Measurements from ENCODE around the gene STX1A. TPM values are rescaled to one million over a fixed set of nuclear protein-coding genes. Genes with fewer than 3 reads are reported as not detected.
"Not testable (repeated sequence)": the region's sequence is repeated elsewhere in the genome, so short reads cannot be mapped to it uniquely, and the experiment has no call there.

The STX1A gene
- total RNA-seq, 1 experiment from 2014 or later: 3.7 TPM

DNA sequence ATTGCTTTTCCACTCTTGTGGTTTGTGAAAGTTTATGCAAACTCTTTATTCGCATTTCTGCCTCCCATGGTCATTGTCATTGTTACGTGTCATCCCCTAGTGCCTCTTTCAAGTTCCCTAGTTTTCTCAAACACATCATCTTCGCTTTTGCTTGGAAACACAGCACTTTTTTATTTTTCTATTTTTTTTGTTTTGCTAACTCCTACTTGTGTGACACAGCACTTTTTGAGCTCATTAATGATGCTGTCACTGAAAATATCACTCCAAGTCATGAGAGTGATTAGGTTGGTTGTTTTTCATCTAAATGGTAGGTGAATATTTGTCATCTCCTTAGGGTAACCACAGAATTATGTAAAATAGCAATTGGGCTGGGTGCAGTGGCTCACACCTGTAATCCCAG is 8.5 kb upstream of the STX1A start:
- Histone ChIP-seq H3K27ac (ENCODE audit: low read length) (no peak overlapping the region), H3K9ac (ENCODE audit: low read length) (no peak overlapping the region), H3K4me3 (ENCODE audit: low read length) (no peak overlapping the region), H4K20me1 (ENCODE audit: insufficient read depth, low read depth, low read length) (no peaks in the 10 kb centered on the region), H3K9me2 (replicated peaks; ENCODE audit: insufficient read depth, low read length) (no peaks in the 10 kb centered on the region), H3K79me2 (ENCODE audit: low read length) (no peaks in the 10 kb centered on the region), H3K27me3 (ENCODE audit: low read length) (no peaks in the 10 kb centered on the region), H3K36me3 (ENCODE audit: insufficient read depth, low read length) (no peaks in the 10 kb centered on the region), H3K9me3 (ENCODE audit: low read length) (no peaks in the 10 kb centered on the region), H3K4me2 (ENCODE audit: low read depth, low read length, poor library complexity, severe bottlenecking) (peak overlapping the region; percentile 26), H3K4me1 (ENCODE audit: low read length) (peaks cover 13% of the 10 kb centered on the region), H2AFZ (ENCODE audit: low read length) (no peak overlapping the region)
- no peak for DNase-seq

DNA sequence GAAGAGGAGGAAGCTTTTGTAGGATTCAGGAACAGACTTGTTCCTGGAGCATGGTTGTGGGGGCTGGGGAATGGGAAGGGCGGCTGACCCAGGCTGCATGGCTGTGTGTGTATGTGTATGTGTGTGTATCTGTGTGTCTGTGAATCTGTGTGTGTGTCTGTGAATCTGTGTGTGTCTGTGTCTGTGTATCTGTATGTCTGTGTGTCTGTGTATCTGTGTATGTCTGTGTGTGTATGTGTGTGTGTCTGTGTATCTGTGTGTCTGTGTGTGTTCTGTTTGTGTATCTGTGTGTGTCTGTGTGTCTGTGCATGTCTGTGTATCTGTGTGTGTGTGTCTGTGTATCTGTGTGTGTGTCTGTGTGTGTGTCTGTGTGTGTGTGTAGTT is 6.6 kb upstream of the STX1A start:
- Histone ChIP-seq H3K9me3 (ENCODE audit: low read length) (no peaks in the 10 kb centered on the region), H2AFZ (ENCODE audit: low read length) (no peak overlapping the region), H3K27ac (ENCODE audit: low read length) (no peak overlapping the region), H3K36me3 (ENCODE audit: insufficient read depth, low read length) (no peaks in the 10 kb centered on the region), H3K9ac (ENCODE audit: low read length) (no peak overlapping the region), H3K4me3 (ENCODE audit: low read length) (no peak overlapping the region), H3K79me2 (ENCODE audit: low read length) (no peaks in the 10 kb centered on the region), H3K4me2 (ENCODE audit: low read depth, low read length, poor library complexity, severe bottlenecking) (no peak overlapping the region), H3K4me1 (ENCODE audit: low read length) (peaks cover 13% of the 10 kb centered on the region), H3K27me3 (ENCODE audit: low read length) (no peaks in the 10 kb centered on the region), H3K9me2 (replicated peaks; ENCODE audit: insufficient read depth, low read length) (no peaks in the 10 kb centered on the region), H4K20me1 (ENCODE audit: insufficient read depth, low read depth, low read length) (no peaks in the 10 kb centered on the region)
- no peak for DNase-seq

DNA sequence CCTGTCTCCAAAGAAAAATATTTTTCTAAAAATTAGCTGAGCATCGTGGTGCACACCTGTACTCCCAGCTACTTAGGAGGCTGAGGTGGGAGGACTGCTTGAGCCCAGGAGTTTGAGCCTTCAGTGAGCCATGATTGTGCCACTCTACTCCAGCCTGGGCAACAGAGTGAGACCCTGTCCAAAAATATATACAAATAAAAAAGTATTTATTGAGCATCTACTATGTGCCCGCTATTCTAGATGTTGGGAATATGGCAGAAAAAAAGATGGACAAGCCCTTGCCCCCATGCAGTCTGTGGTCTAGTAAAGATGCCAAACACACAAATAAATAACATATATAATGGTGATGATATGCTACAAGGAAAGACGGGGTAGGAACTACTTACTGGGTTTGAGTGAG is 4.3 kb upstream of the STX1A start:
- DNase-seq: no peak
- Histone ChIP-seq H2AFZ (ENCODE audit: low read length) (no peak overlapping the region), H3K27ac (ENCODE audit: low read length) (no peak overlapping the region), H4K20me1 (ENCODE audit: insufficient read depth, low read depth, low read length) (0 out of 2 replicates have a peak, but pooled peaks cover under 1% of the 10 kb centered on the region), H3K4me1 (ENCODE audit: low read length) (peaks cover 23% of the 10 kb centered on the region), H3K4me3 (ENCODE audit: low read length) (no peak overlapping the region), H3K79me2 (ENCODE audit: low read length) (no peaks in the 10 kb centered on the region), H3K9ac (ENCODE audit: low read length) (no peak overlapping the region), H3K9me2 (replicated peaks; ENCODE audit: insufficient read depth, low read length) (no peaks in the 10 kb centered on the region), H3K4me2 (ENCODE audit: low read depth, low read length, poor library complexity, severe bottlenecking) (no peak overlapping the region), H3K9me3 (ENCODE audit: low read length) (no peaks in the 10 kb centered on the region), H3K27me3 (ENCODE audit: low read length) (no peaks in the 10 kb centered on the region), H3K36me3 (ENCODE audit: insufficient read depth, low read length) (no peaks in the 10 kb centered on the region)

DNA sequence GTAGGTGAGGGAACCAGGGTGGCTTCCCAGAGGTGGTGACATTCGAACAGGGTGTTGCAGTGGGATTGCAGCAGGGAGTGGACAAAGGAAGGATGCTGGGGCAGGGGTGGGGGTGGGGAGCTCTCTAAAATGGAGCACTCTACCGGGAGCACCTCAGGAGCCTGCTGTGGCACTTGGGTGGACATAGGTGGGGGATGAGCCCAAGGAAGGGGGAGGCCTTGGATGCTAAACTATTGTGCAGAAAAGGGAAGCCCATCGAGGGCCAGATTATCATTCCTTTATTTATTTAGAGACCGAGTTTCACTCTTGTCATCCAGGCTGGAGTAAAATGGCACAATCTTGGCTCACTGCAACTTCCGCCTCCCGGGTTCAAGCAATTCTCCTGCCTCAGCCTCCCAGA is 3.3 kb upstream of the STX1A start:
- no peak overlapping the region for H3K9ac ChIP-seq (ENCODE audit: low read length)
- no peak overlapping the region for H3K4me3 ChIP-seq (ENCODE audit: low read length)
- H2AFZ ChIP-seq (ENCODE audit: low read length): no peak overlapping the region

DNA sequence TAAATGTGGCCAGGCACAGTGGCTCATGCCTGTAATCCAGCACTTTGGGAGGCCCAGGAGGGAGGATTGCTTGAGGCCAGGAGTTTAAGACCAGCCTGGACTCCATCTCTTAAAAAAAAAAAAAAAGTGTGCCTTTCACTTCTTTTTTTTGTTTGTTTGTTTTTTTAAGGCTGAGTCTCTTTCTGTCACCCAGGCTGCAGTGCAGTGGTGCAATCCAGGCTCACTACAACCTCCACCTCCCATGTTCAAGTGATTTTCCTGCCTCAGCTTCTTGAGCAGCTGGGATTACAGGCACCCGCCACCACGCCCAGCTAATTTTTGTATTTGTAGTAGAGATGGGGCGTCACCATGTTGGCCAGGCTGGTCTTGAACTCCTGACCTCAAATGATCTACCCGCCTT is 2.7 kb upstream of the STX1A start:
- Histone ChIP-seq H3K4me1 (ENCODE audit: low read length) (peaks cover 29% of the 10 kb centered on the region), H4K20me1 (ENCODE audit: insufficient read depth, low read depth, low read length) (peaks cover 14% of the 10 kb centered on the region)
- DNase-seq; H2AFZ ChIP-seq (ENCODE audit: low read length); H3K36me3 ChIP-seq (ENCODE audit: insufficient read depth, low read length); H3K27me3 ChIP-seq (ENCODE audit: low read length); H3K9me3 ChIP-seq (ENCODE audit: low read length); H3K4me3 ChIP-seq (ENCODE audit: low read length); H3K9ac ChIP-seq (ENCODE audit: low read length); H3K9me2 ChIP-seq (replicated peaks; ENCODE audit: insufficient read depth, low read length); H3K27ac ChIP-seq (ENCODE audit: low read length); H3K4me2 ChIP-seq (ENCODE audit: low read depth, low read length, poor library complexity, severe bottlenecking); H3K79me2 ChIP-seq (ENCODE audit: low read length): not testable (repeated sequence)

More for the DNA sequence above, 3.3 kb upstream of the STX1A start:
- Histone ChIP-seq H3K4me2 (ENCODE audit: low read depth, low read length, poor library complexity, severe bottlenecking) (no peak overlapping the region), H3K27me3 (ENCODE audit: low read length) (no peaks in the 10 kb centered on the region), H3K79me2 (ENCODE audit: low read length) (no peaks in the 10 kb centered on the region), H3K9me3 (ENCODE audit: low read length) (no peaks in the 10 kb centered on the region), H3K36me3 (ENCODE audit: insufficient read depth, low read length) (no peaks in the 10 kb centered on the region), H3K4me1 (ENCODE audit: low read length) (peaks cover 28% of the 10 kb centered on the region), H3K9me2 (replicated peaks; ENCODE audit: insufficient read depth, low read length) (no peaks in the 10 kb centered on the region), H3K27ac (ENCODE audit: low read length) (no peak overlapping the region), H4K20me1 (ENCODE audit: insufficient read depth, low read depth, low read length) (peaks cover 11% of the 10 kb centered on the region)
- no peak for DNase-seq

DNA sequence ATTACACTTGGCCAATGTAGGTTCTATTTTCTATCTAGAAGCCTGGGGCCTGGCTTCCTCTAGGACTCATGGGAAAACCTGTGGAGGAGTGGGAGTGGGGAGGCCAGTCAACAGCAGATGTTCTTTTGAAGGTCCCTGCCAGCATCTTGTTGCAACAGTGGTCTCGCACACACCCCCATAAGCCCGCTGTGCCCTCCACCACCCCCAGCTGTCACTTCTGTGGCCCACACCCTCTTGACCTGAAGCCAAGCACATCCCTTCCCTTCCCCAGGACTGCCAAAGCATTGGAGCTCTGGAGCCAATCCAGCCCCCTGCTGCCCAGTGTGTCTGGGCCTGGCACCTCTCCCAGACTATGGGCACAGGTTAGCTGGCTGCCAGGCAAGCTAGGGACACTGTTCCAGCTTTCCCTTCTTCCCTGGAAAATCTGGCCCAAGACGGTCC is 1.9 kb upstream of the STX1A start:
- Histone ChIP-seq H3K36me3 (ENCODE audit: insufficient read depth, low read length) (no peaks in the 10 kb centered on the region), H3K27me3 (ENCODE audit: low read length) (no peaks in the 10 kb centered on the region), H3K9me3 (ENCODE audit: low read length) (no peaks in the 10 kb centered on the region), H3K4me1 (ENCODE audit: low read length) (peaks cover 26% of the 10 kb centered on the region), H4K20me1 (ENCODE audit: insufficient read depth, low read depth, low read length) (peaks cover 20% of the 10 kb centered on the region), H3K9me2 (replicated peaks; ENCODE audit: insufficient read depth, low read length) (no peaks in the 10 kb centered on the region), H3K4me2 (ENCODE audit: low read depth, low read length, poor library complexity, severe bottlenecking) (no peak overlapping the region), H3K27ac (ENCODE audit: low read length) (no peak overlapping the region), H3K4me3 (ENCODE audit: low read length) (no peak overlapping the region), H2AFZ (ENCODE audit: low read length) (no peak overlapping the region), H3K79me2 (ENCODE audit: low read length) (no peaks in the 10 kb centered on the region), H3K9ac (ENCODE audit: low read length) (no peak overlapping the region)
- no peak for DNase-seq

DNA sequence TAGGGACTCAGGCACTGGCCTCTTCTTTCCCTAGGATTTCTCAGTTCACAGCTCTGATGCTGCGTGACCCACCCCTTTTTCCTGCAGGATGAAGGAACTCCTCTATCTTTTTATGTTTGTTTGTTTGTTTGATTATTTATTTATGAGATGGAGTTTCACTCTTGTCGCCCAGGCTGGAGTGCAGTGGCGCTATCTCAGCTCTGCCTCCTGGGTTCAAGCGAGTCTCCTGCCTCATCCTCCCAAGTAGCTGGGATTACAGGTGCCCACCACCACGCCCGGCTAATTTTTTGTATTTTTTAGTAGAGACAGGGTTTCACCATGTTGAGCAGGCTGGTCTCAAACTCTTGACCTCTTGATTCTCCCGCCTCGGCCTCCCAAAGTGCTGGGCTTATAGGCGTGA is 974 bp upstream of the STX1A start:
- not testable (repeated sequence) for H3K4me3 ChIP-seq (ENCODE audit: low read length); DNase-seq; H3K36me3 ChIP-seq (ENCODE audit: insufficient read depth, low read length); H3K27ac ChIP-seq (ENCODE audit: low read length); H2AFZ ChIP-seq (ENCODE audit: low read length); H3K9me3 ChIP-seq (ENCODE audit: low read length); H3K27me3 ChIP-seq (ENCODE audit: low read length); H3K4me2 ChIP-seq (ENCODE audit: low read depth, low read length, poor library complexity, severe bottlenecking); H3K79me2 ChIP-seq (ENCODE audit: low read length); H3K9ac ChIP-seq (ENCODE audit: low read length); H3K9me2 ChIP-seq (replicated peaks; ENCODE audit: insufficient read depth, low read length)
- Histone ChIP-seq H3K4me1 (ENCODE audit: low read length) (peaks cover 36% of the 10 kb centered on the region), H4K20me1 (ENCODE audit: insufficient read depth, low read depth, low read length) (peaks cover 29% of the 10 kb centered on the region)

DNA sequence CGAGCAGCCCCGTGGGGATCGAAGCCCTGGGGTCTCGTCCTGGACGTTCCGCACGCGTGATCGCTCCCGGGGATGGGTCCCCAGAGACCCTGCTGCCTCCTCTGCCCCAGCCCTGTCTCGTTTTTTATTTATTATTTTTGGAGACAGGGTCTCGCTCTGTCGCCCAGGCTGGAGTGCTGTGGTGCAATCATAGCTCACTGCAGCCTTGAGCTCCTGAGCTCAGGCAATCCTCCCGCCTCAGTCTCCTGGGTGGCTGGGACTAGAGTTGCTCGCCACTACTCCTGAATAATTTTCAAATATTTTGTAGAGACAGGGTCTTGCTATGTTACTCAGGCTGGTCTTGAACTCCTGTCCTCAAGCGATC is 319 bp upstream of the STX1A start:
- peaks cover 39% of the 10 kb centered on the region for H3K4me1 ChIP-seq (ENCODE audit: low read length)
- no peak overlapping the region for H3K9ac ChIP-seq (ENCODE audit: low read length)
- peak overlapping the region; percentile 42 for H3K4me2 ChIP-seq (ENCODE audit: low read depth, low read length, poor library complexity, severe bottlenecking)
- no peak for DNase-seq
- no peak overlapping the region for H2AFZ ChIP-seq (ENCODE audit: low read length)
- H3K36me3 ChIP-seq (ENCODE audit: insufficient read depth, low read length): no peaks in the 10 kb centered on the region
- H3K4me3 ChIP-seq (ENCODE audit: low read length): no peak overlapping the region
- H3K9me2 ChIP-seq (replicated peaks; ENCODE audit: insufficient read depth, low read length): no peaks in the 10 kb centered on the region
- no peaks in the 10 kb centered on the region for H3K27me3 ChIP-seq (ENCODE audit: low read length)
- no peaks in the 10 kb centered on the region for H3K79me2 ChIP-seq (ENCODE audit: low read length)
- H3K9me3 ChIP-seq (ENCODE audit: low read length): no peaks in the 10 kb centered on the region
- H3K27ac ChIP-seq (ENCODE audit: low read length): no peak overlapping the region
- H4K20me1 ChIP-seq (ENCODE audit: insufficient read depth, low read depth, low read length): peaks cover 32% of the 10 kb centered on the region

DNA sequence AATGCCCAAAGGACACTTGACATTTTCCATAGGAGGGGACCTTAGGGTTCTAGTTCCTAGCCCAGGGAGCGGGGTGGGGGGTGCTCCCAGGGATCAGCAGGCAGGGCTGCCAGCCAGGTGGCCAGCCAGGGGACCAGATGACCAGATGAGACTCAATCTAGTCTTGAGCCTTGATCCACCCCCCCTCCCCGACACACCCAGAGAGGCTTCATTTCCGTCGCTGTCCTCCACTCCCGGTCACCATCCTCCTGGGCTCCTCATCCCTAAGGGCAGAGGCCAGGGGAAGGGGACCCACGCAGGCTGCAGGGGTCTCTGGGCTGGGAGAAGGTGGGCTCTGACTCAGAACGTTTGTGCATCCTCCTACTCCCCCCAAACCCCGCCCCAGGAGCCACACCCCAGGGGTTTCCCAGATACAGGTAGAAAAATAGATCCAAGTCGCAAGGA is 1.0 kb downstream of the STX1A start:
- H3K9ac ChIP-seq (ENCODE audit: low read length): peak overlapping the region; percentile 90
- peak overlapping the region; percentile 92 for H3K4me3 ChIP-seq (ENCODE audit: low read length)
- H2AFZ ChIP-seq (ENCODE audit: low read length): no peak overlapping the region
- H3K4me1 ChIP-seq (ENCODE audit: low read length): peaks cover 39% of the 10 kb centered on the region
- no peaks in the 10 kb centered on the region for H3K9me2 ChIP-seq (replicated peaks; ENCODE audit: insufficient read depth, low read length)
- peaks cover 32% of the 10 kb centered on the region for H4K20me1 ChIP-seq (ENCODE audit: insufficient read depth, low read depth, low read length)
- DNase-seq: no peak
- H3K27ac ChIP-seq (ENCODE audit: low read length): no peak overlapping the region
- H3K27me3 ChIP-seq (ENCODE audit: low read length): no peaks in the 10 kb centered on the region
- H3K79me2 ChIP-seq (ENCODE audit: low read length): no peaks in the 10 kb centered on the region
- peak overlapping the region; percentile 100 for H3K4me2 ChIP-seq (ENCODE audit: low read depth, low read length, poor library complexity, severe bottlenecking)
- no peaks in the 10 kb centered on the region for H3K36me3 ChIP-seq (ENCODE audit: insufficient read depth, low read length)
- no peaks in the 10 kb centered on the region for H3K9me3 ChIP-seq (ENCODE audit: low read length)

Data from Karpas-422 (cell line).